HL-60 (cell line): ENCODE measurements around the gene TSPAN1.

ENCODE experiments used
- POLR2AphosphoS5 ChIP-seq: IDR thresholded peaks from 2 replicates; pipeline ENCODE4 v1.6.1; 2012; ENCODE audit warnings: low read depth
- TF ChIP-seq, protein P1 (sequence below): IDR thresholded peaks from one replicate; pipeline ENCODE4 v1.5.1; 2011; ENCODE audit warnings: low read length, control low read depth, inconsistent platforms; ENCODE audit not compliant: insufficient read depth

DNA sequence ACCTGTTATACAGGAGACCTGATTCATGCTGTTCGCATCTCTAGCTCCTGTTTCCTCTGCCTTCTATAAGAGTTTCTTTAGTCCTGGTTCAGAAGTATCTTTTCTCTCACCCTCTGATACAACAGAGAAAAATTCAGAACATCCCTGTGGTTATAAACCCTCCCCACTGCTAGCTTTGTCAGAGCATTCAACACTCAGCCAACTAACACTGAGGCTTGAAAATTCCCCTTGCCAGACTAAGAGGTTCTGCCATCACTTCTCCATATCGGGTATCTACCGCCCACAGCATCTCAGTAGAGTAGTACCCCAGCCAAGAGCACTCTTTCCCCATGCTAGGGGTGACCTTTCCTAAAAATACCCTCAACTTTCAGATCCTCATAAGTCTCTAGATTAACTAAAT lies 22.9 kb upstream of the TSPAN1 start:
- TF ChIP-seq, protein P1, sequence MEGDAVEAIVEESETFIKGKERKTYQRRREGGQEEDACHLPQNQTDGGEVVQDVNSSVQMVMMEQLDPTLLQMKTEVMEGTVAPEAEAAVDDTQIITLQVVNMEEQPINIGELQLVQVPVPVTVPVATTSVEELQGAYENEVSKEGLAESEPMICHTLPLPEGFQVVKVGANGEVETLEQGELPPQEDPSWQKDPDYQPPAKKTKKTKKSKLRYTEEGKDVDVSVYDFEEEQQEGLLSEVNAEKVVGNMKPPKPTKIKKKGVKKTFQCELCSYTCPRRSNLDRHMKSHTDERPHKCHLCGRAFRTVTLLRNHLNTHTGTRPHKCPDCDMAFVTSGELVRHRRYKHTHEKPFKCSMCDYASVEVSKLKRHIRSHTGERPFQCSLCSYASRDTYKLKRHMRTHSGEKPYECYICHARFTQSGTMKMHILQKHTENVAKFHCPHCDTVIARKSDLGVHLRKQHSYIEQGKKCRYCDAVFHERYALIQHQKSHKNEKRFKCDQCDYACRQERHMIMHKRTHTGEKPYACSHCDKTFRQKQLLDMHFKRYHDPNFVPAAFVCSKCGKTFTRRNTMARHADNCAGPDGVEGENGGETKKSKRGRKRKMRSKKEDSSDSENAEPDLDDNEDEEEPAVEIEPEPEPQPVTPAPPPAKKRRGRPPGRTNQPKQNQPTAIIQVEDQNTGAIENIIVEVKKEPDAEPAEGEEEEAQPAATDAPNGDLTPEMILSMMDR, result no peak
- TF ChIP-seq POLR2AphosphoS5, result no peak
